ENCODE results near the gene ALDH4A1.
A peak's percentile ranks its signal among the peaks of the same experiment; 100 is the strongest.

Gene ALDH4A1

GRCh38 chr1:18922848-18923755, 20.7 kb upstream of the ALDH4A1 start:
- no peak for DNase-seq (ENCODE audit: low read depth in 2 of 3, low spot score in 2 of 3)

GRCh38 chr1:18922319-18922726, 20.0 kb upstream of the ALDH4A1 start:
- no peak for DNase-seq (ENCODE audit: low read depth in 2 of 3, low spot score in 2 of 3)

GRCh38 chr1:18921516-18922251, 19.3 kb upstream of the ALDH4A1 start:
- DNase-seq (ENCODE audit: low read depth in 2 of 3, low spot score in 2 of 3): no peak

- no peak for DNase-seq (ENCODE audit: low read depth in 2 of 3, low spot score in 2 of 3)
These were observed 18.6 kb upstream of the ALDH4A1 start for GRCh38 chr1:18920931-18921330.

GRCh38 chr1:18919956-18920355, 17.6 kb upstream of the ALDH4A1 start:
- no peak for DNase-seq (ENCODE audit: low read depth in 2 of 3, low spot score in 2 of 3)

GRCh38 chr1:18919197-18919905, 17.0 kb upstream of the ALDH4A1 start:
- no peak for DNase-seq (ENCODE audit: low read depth in 2 of 3, low spot score in 2 of 3)

GRCh38 chr1:18918417-18918816, 16.1 kb upstream of the ALDH4A1 start:
- no peak for DNase-seq (ENCODE audit: low read depth in 2 of 3, low spot score in 2 of 3)

GRCh38 chr1:18917071-18917799, 14.9 kb upstream of the ALDH4A1 start:
- DNase-seq (ENCODE audit: low read depth in 2 of 3, low spot score in 2 of 3): no peak

GRCh38 chr1:18915341-18915740, 13.0 kb upstream of the ALDH4A1 start:
- no peak for DNase-seq (ENCODE audit: low read depth in 2 of 3, low spot score in 2 of 3)

- peak in 2 of 3 experiments; percentile 62 to 65 for DNase-seq (ENCODE audit: low read depth in 2 of 3, low spot score in 2 of 3)
These were observed 10.9 kb upstream of the ALDH4A1 start for GRCh38 chr1:18913065-18913835.

- DNase-seq (ENCODE audit: low read depth in 2 of 3, low spot score in 2 of 3): no peak
These were observed 10.2 kb upstream of the ALDH4A1 start for GRCh38 chr1:18912550-18912949.

GRCh38 chr1:18908911-18909771, 6.8 kb upstream of the ALDH4A1 start:
- no peak for DNase-seq (ENCODE audit: low read depth in 2 of 3, low spot score in 2 of 3)

GRCh38 chr1:18907917-18908845, 5.8 kb upstream of the ALDH4A1 start:
- DNase-seq (ENCODE audit: low read depth in 2 of 3, low spot score in 2 of 3): no peak

- peak in 1 of 3 experiments; percentile 32 for DNase-seq (ENCODE audit: low read depth in 2 of 3, low spot score in 2 of 3)
These were observed 4.9 kb upstream of the ALDH4A1 start for GRCh38 chr1:18907021-18907916.

- DNase-seq (ENCODE audit: low read depth in 2 of 3, low spot score in 2 of 3): no peak
These were observed 969 bp upstream of the ALDH4A1 start for GRCh38 chr1:18903291-18903756.

GRCh38 chr1:18901952-18902522, 318 bp downstream of the ALDH4A1 start:
- DNase-seq (ENCODE audit: low read depth in 2 of 3, low spot score in 2 of 3): no peak
